Ovary (tissue), 9 donors: ENCODE data around the gene ACOT7. TPM values are rescaled to one million over a fixed set of nuclear protein-coding genes. Genes with fewer than 3 reads are reported as not detected.

Source experiments
- DNase-seq, 5 donors: peaks; one replicate each; pipeline ENCODE4 v3.0.0-alpha.2; 2019 to 2020
- H3K27ac ChIP-seq, 2 donors: fragments of 200-600 bp; one replicate each; pipeline versions ENCODE4 v1.5.1 to v1.8.0; 2019 to 2022
- H3K27me3 ChIP-seq: fragments of 200-600 bp; one replicate; pipeline ENCODE4 v1.8.0; 2022
- H3K36me3 ChIP-seq: fragments of 200-600 bp; sonication (generic); one replicate; pipeline ENCODE4 v1.5.1; 2019
- H3K4me1 ChIP-seq: one replicate; pipeline ENCODE4 v1.8.1; 2013; ENCODE audit warnings: mild to moderate bottlenecking, moderate library complexity; ENCODE audit not compliant: insufficient read depth
- H3K4me3 ChIP-seq: fragments of 200-600 bp; sonication (generic); one replicate; pipeline ENCODE4 v1.5.1; 2017
- H3K9me3 ChIP-seq, 2 donors: fragments of 200-600 bp in 1 of 2; sonication (generic) in 1 of 2; one replicate each; pipeline versions ENCODE4 v1.5.1 to v1.8.1; 2013 to 2019; ENCODE audit warnings: mild to moderate bottlenecking in 1 of 2, moderate library complexity in 1 of 2
- CTCF ChIP-seq, 3 donors: fragments of 450-650 bp in 2 of 3; fragments of 200-600 bp in 1 of 3; IDR thresholded peaks; one replicate each; pipeline versions ENCODE4 v1.5.1 to v1.8.0; 2016 to 2022; ENCODE audit warnings: antibody characterized with exemption in 3 of 3, mild to moderate bottlenecking in 1 of 3
- EP300 ChIP-seq: sonication (generic); formaldehyde crosslinking; IDR thresholded peaks from one replicate; pipeline ENCODE4 v1.6.1; 2017; ENCODE audit warnings: antibody characterized with exemption
- POLR2A ChIP-seq: fragments of 450-650 bp; IDR thresholded peaks from one replicate; pipeline ENCODE4 v1.6.1; 2017; ENCODE audit warnings: antibody characterized with exemption, mild to moderate bottlenecking, moderate library complexity
- WGBS, 3 donors: extraction: QIAGEN DNeasy Blood & Tissue Kit in 1 of 3; methylation state at CpG; one replicate each; pipeline versions ENCODE4 v1.1.5 to v1.1.7; 2013 to 2017; 5-methylcytosine and 5-hydroxymethylcytosine counted together
- intact Hi-C, 4 donors: fragments of 100-400 bp; cut with DNase I; formaldehyde crosslinking; loops; one replicate each; pipeline versions ENCODE4 v1.11.0 to v1.15.1; 2022 to 2023
- polyA plus RNA-seq, 2 donors: library from polyadenylated mRNA; stranded (reverse); fragments of 200-250 nt in 1 of 2; fragments of 350-450 nt in 1 of 2; fragmentation: Illumina TruSeq in 1 of 2; extraction: RNeasy Lipid Tissue Mini Kit (QIAGEN cat#74804) in 1 of 2; gene quantifications; one replicate each; pipeline ENCODE4 v1.2.3, GENCODE V29; 2013 to 2014
- total RNA-seq, 7 donors: library from RNA; depleted of rRNA in 2 of 7; stranded (reverse); fragments of >200 nt in 2 of 7; fragmentation: NEBNext Ultra II Directional in 3 of 7; extraction: Animal tissue kit (Norgen Biotek cat#: 25700) in 3 of 7; gene quantifications; one replicate each; pipeline versions ENCODE4 v1.1.0 to v1.2.4, GENCODE V29; 2016 to 2023
- donor health status: DM: no; HTN: no; CAD: no; lungs with moderate emphysema.
- donor health status: DM: no; HTN: no; CAD: no.
- donor health status: Bipolar disorder and iron deficiency.
- donor health status: DM: yes; HTN: yes; CAD: no.
- donor health status: DM: no; HTN: no; CAD: no.
- donor health status: DM: yes; HTN: yes; CAD: no.

Gene ACOT7
- total and polyA plus RNA-seq, 9 donors = 6.4 to 20.7 (median 11.3) TPM

GRCh38 chr1:6414881-6415626 is 21.5 kb upstream of the ACOT7 start:
- WGBS, 3 donors = 47 to 52% (median 50%) methylated on average over 17 of the region's 17 CpGs
- Histone ChIP-seq H3K27me3 (no peaks in the 10 kb centered on the region), H3K36me3 (no peaks in the 10 kb centered on the region), H3K27ac (no peak overlapping the region), H3K9me3 (no peaks in the 10 kb centered on the region), H3K4me3 (no peak overlapping the region), H3K4me1 (no peaks in the 10 kb centered on the region)
- DNase-seq = no peak
- intact Hi-C loops = loop anchor here in 1 of 4 donors (10.0 kb wide), 1 partner anchor 50 kb away; no protein-coding TSS in a partner anchor
- no peak for TF ChIP-seq POLR2A

- H3K9me3 ChIP-seq = no peaks in the 10 kb centered on the region
- 2 to 4% (median 3%) methylated on average over 15 of the region's 15 CpGs for WGBS, 3 donors
- no peak for TF ChIP-seq POLR2A
- no peak for TF ChIP-seq CTCF (IDR thresholded peaks at IDR 0.05)
- TF ChIP-seq EP300 = no peak
These were observed 20.9 kb upstream of the ACOT7 start for GRCh38 chr1:6414443-6414844.

GRCh38 chr1:6412896-6413295 is 19.3 kb upstream of the ACOT7 start:
- H3K9me3 ChIP-seq = no peaks in the 10 kb centered on the region
- no peaks in the 10 kb centered on the region for H3K27me3 ChIP-seq
- no peaks in the 10 kb centered on the region for H3K4me1 ChIP-seq
- no peak for DNase-seq
- intact Hi-C loops = loop anchor here in 1 of 4 donors (10.0 kb wide), 1 partner anchor 48 kb away; no protein-coding TSS in a partner anchor
- 55 to 65% (median 58%) methylated on average over 6 of the region's 6 CpGs for WGBS, 3 donors
- H3K36me3 ChIP-seq = no peaks in the 10 kb centered on the region
- no peak overlapping the region for H3K27ac ChIP-seq
- TF ChIP-seq POLR2A = no peak
- no peak for TF ChIP-seq CTCF (IDR thresholded peaks at IDR 0.05)
- no peak for TF ChIP-seq EP300
- no peak overlapping the region for H3K4me3 ChIP-seq

More at GRCh38 chr1:6414443-6414844, 20.9 kb upstream of the ACOT7 start:
- Histone ChIP-seq H3K27me3 (no peaks in the 10 kb centered on the region), H3K4me3 (no peak overlapping the region), H3K27ac (no peak overlapping the region), H3K4me1 (no peaks in the 10 kb centered on the region), H3K36me3 (no peaks in the 10 kb centered on the region)
- intact Hi-C loops = loop anchor here in 1 of 4 donors (10.0 kb wide), 1 partner anchor 50 kb away; no protein-coding TSS in a partner anchor
- no peak for DNase-seq

- TF ChIP-seq CTCF (IDR thresholded peaks at IDR 0.05) (no peak), EP300 (no peak), POLR2A (no peak)
- no peak for DNase-seq
- H3K27me3 ChIP-seq = no peaks in the 10 kb centered on the region
- no peaks in the 10 kb centered on the region for H3K9me3 ChIP-seq
- no peaks in the 10 kb centered on the region for H3K4me1 ChIP-seq
- intact Hi-C loops = loop anchor here in 1 of 4 donors (10.0 kb wide), 1 partner anchor 46 kb away; no protein-coding TSS in a partner anchor
- 81 to 86% (median 86%) methylated on average over 13 of the region's 13 CpGs for WGBS, 3 donors
- no peak overlapping the region for H3K27ac ChIP-seq
- H3K36me3 ChIP-seq = no peaks in the 10 kb centered on the region
- no peak overlapping the region for H3K4me3 ChIP-seq
These were observed 16.8 kb upstream of the ACOT7 start for GRCh38 chr1:6410248-6410893.
